ENCODE data around the gene EEF2.
"Not testable (repeated sequence)": the region's sequence is repeated elsewhere in the genome, so short reads cannot be mapped to it uniquely, and the experiment has no call there.

The EEF2 gene

GRCh38 chr19:4019578-4019977 lies 34.3 kb upstream of the EEF2 start:
- Mint-ChIP-seq H3K27ac (no peak overlapping the region), H3K4me1 (ENCODE audit: low read depth) (no peaks in the 10 kb centered on the region), H3K36me3 (ENCODE audit: low read depth) (peaks cover 10% of the 10 kb centered on the region), H3K27me3 (ENCODE audit: low read depth) (no peaks in the 10 kb centered on the region), H3K4me3 (no peak overlapping the region), H3K9me3 (no peaks in the 10 kb centered on the region)
- no peak for DNase-seq (ENCODE audit: low spot score)

DNA sequence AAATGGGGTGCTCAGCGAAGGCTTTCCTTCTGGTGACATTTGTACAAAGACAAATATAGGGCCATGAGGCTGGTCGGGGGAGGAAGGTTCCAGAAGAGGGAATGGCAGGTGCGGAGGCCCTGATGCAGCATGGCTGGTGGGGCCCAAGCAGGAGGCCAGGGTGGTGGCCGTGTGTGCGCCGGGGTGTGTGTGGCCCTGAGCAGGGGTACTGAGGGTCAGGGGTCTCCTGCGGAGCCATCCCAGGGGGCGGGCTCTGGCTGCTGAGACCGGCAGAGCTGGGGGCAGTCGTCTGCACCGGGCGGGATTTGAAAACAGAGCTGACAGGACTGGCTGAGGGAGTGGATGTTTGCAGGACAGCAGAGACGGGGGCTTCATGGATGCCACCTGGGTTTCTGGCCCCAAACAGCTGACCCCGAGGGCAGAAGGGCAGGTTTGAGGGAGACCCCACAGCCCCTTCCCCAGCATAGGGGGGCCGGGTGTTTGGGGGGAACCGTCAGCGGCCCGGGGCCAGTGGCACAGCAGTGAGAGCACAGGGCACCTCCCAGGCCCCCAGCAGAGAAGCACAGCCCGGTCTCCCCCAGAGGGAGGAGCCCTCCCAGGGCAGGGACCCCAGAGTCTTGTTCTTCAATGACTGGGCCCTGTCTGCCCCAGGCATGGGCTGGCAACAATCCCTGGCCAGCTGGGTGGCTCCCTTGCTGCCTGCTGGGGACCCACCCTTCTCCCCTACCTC lies 33.7 kb upstream of the EEF2 start:
- Mint-ChIP-seq H3K36me3 (ENCODE audit: low read depth) (peaks cover 10% of the 10 kb centered on the region), H3K9me3 (no peaks in the 10 kb centered on the region), H3K27me3 (ENCODE audit: low read depth) (no peaks in the 10 kb centered on the region), H3K27ac (no peak overlapping the region), H3K4me1 (ENCODE audit: low read depth) (no peaks in the 10 kb centered on the region), H3K4me3 (no peak overlapping the region)
- DNase-seq (ENCODE audit: low spot score): no peak

DNA sequence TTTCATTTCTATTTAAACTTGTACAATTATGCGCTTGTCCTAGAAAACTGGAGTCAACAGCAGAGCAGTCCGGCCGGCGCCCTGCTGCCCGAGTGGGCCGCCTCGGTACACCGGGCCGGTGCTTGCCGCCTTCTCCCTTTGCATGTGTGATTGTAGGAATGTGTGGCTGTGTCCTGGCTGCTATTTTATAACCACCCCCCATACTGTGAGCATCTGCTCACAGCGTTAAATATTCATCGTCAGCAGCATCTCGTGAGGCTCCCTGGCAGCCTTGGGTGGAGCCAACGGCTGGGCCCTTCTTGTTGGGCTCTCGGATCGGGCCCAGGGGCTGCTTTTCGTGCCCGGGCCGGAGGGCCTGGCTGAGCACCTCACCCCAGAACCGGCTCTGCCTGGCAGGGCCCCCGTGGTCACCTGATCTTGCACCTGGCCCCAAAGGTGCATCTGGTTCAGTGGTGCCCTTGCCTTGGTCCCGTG lies 32.9 kb upstream of the EEF2 start:
- Mint-ChIP-seq H3K9me3 (no peaks in the 10 kb centered on the region), H3K27me3 (ENCODE audit: low read depth) (no peaks in the 10 kb centered on the region), H3K27ac (no peak overlapping the region), H3K36me3 (ENCODE audit: low read depth) (peaks cover 11% of the 10 kb centered on the region), H3K4me3 (no peak overlapping the region), H3K4me1 (ENCODE audit: low read depth) (no peaks in the 10 kb centered on the region)
- DNase-seq (ENCODE audit: low spot score): no peak

DNA sequence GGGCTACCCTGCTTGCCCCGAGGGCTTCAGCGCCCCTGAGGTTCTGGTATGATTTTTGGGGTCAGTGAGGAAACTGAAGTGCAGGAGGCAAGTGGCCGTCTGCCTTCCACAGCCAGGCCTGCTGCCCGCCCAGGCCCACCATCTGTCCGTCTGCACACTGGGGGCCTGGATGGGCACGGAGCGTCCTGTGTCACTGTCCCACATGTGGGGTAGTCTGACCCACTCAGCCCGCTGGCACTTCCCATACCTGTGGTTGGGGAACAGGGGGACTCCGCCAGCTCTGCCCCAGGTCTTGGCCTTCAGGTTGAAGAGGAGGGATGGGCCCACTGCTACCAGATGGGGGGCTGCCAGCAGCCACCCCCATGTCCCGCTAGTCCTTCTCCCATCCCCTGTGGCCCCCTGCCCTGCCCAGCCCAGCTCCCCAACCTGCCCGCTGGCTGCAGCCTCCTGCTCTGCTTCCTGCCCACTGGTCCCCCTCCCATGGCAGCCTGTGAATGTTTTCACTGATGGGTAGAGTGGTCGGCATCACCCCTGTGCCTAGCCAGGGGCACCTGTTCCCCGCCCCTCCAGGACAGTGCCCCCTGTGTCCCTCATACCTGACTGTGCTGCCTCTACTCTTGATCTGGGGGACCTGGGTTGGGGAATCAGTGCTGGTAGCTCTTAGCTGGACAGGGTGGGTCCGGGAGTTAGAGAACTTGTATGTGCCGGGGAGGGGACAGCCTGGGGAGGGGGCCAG lies 31.8 kb upstream of the EEF2 start:
- peaks cover 16% of the 10 kb centered on the region for H3K36me3 Mint-ChIP-seq (ENCODE audit: low read depth)

GRCh38 chr19:4016486-4016885 lies 31.2 kb upstream of the EEF2 start:
- H3K27ac Mint-ChIP-seq: no peak overlapping the region
- H3K27me3 Mint-ChIP-seq (ENCODE audit: low read depth): no peaks in the 10 kb centered on the region
- no peak for DNase-seq (ENCODE audit: low spot score)
- no peak overlapping the region for H3K4me3 Mint-ChIP-seq
- H3K4me1 Mint-ChIP-seq (ENCODE audit: low read depth): no peaks in the 10 kb centered on the region
- peaks cover 13% of the 10 kb centered on the region for H3K36me3 Mint-ChIP-seq (ENCODE audit: low read depth)
- no peaks in the 10 kb centered on the region for H3K9me3 Mint-ChIP-seq

More for the DNA sequence above, 31.8 kb upstream of the EEF2 start:
- H3K27ac Mint-ChIP-seq: peak overlapping the region; percentile 15
- H3K4me1 Mint-ChIP-seq (ENCODE audit: low read depth): no peaks in the 10 kb centered on the region
- no peaks in the 10 kb centered on the region for H3K27me3 Mint-ChIP-seq (ENCODE audit: low read depth)
- no peaks in the 10 kb centered on the region for H3K9me3 Mint-ChIP-seq
- DNase-seq (ENCODE audit: low spot score): no peak
- no peak overlapping the region for H3K4me3 Mint-ChIP-seq

- no peak overlapping the region for H3K4me3 Mint-ChIP-seq
- H3K4me1 Mint-ChIP-seq (ENCODE audit: low read depth): no peaks in the 10 kb centered on the region
- no peaks in the 10 kb centered on the region for H3K27me3 Mint-ChIP-seq (ENCODE audit: low read depth)
- DNase-seq (ENCODE audit: low spot score): no peak
- no peak overlapping the region for H3K27ac Mint-ChIP-seq
- H3K36me3 Mint-ChIP-seq (ENCODE audit: low read depth): peaks cover 10% of the 10 kb centered on the region
- no peaks in the 10 kb centered on the region for H3K9me3 Mint-ChIP-seq
These were observed 30.6 kb upstream of the EEF2 start for GRCh38 chr19:4015705-4016402.

DNA sequence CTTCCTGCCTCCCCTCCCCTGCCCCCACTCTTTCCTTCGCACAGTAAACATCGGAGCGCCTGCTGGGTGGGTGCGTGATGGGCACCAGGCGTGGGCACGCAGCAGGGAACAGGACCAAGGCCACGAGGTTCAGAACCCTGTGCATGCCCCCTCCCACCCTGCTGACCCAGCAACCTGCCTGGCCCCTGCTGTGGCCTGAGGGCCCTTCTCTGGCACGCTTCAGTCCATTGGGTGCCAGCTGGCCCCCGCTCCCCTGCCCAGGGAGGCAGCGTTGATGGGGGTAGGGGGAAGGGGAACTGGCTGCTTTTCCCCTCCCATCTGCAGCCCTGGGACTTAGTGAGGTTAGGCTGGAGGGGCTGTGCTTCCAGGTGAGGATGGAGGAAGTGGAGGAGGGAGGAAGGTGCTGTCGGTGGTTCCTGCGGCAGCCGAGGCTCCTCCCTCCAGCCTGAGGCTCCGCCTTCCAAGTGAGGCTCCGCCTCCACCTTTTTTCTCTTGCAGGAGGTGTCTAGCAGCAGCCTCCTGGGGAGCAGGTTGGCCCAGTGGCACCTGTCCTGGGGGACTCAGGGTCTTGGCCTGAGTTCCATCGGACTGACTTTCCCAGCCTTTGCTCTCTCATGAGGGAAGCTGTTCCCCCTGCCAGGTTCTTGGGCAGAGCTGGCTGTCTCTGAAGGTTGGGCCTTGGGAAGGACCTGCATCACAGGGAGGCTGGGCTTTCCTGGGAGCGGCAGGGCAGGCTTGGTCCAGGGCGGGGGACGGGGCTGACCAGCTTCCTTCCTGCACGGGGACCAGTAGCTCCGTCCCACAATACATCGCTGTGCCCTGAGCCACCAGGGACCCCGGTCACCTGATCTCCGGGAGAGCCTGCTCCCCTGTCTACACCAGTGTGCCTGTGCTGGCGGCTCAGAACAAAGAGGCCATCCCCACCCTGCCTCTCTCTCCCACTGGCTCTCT lies 29.6 kb upstream of the EEF2 start:
- Mint-ChIP-seq H3K4me3 (no peak overlapping the region), H3K9me3 (no peaks in the 10 kb centered on the region), H3K4me1 (ENCODE audit: low read depth) (no peaks in the 10 kb centered on the region), H3K36me3 (ENCODE audit: low read depth) (peaks cover 10% of the 10 kb centered on the region), H3K27me3 (ENCODE audit: low read depth) (no peaks in the 10 kb centered on the region), H3K27ac (no peak overlapping the region)
- peak; percentile 10 for DNase-seq (ENCODE audit: low spot score)

DNA sequence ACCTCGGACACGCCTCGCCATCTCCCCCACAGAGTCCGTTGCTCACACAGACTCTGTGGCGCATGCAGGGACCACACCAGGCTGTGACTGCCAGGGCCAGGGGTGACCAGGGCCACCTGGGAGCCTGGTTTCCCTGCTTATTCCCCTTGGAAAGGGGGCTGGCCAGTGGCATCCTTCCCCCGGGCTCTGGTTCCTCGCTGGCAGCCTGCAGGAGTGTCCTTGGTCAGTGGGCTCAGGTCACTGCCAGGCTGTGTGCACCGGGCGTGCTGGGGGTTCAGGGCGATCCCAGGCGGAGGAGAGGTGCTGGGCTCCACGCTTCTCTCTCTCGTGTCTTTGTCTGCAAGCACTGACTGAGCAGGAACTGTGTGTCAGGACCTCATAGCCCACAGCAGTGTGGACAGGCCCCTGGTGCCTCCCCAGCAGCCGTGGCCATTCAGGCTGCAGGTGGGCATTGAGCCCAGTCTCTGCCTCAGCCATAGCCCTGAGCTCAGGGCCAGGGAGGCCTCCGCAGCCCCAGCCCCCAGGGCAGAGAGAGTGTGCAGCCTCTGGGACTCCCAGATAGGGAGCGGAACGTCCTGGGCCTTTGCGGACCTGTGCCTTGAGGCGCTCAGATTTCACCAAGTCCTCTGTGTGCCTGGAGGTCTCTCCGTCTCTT lies 28.8 kb upstream of the EEF2 start:
- H3K27ac Mint-ChIP-seq: no peak overlapping the region
- H3K27me3 Mint-ChIP-seq (ENCODE audit: low read depth): no peaks in the 10 kb centered on the region
- H3K4me3 Mint-ChIP-seq: no peak overlapping the region
- H3K4me1 Mint-ChIP-seq (ENCODE audit: low read depth): peaks cover 7% of the 10 kb centered on the region
- DNase-seq (ENCODE audit: low spot score): no peak
- no peaks in the 10 kb centered on the region for H3K9me3 Mint-ChIP-seq
- H3K36me3 Mint-ChIP-seq (ENCODE audit: low read depth): peaks cover 10% of the 10 kb centered on the region

- no peaks in the 10 kb centered on the region for H3K27me3 Mint-ChIP-seq (ENCODE audit: low read depth)
- H3K4me3 Mint-ChIP-seq: no peak overlapping the region
- peaks cover 13% of the 10 kb centered on the region for H3K4me1 Mint-ChIP-seq (ENCODE audit: low read depth)
- H3K27ac Mint-ChIP-seq: no peak overlapping the region
- DNase-seq (ENCODE audit: low spot score): no peak
- peaks cover 8% of the 10 kb centered on the region for H3K36me3 Mint-ChIP-seq (ENCODE audit: low read depth)
- no peaks in the 10 kb centered on the region for H3K9me3 Mint-ChIP-seq
These were observed 27.8 kb upstream of the EEF2 start for GRCh38 chr19:4012975-4013634.

DNA sequence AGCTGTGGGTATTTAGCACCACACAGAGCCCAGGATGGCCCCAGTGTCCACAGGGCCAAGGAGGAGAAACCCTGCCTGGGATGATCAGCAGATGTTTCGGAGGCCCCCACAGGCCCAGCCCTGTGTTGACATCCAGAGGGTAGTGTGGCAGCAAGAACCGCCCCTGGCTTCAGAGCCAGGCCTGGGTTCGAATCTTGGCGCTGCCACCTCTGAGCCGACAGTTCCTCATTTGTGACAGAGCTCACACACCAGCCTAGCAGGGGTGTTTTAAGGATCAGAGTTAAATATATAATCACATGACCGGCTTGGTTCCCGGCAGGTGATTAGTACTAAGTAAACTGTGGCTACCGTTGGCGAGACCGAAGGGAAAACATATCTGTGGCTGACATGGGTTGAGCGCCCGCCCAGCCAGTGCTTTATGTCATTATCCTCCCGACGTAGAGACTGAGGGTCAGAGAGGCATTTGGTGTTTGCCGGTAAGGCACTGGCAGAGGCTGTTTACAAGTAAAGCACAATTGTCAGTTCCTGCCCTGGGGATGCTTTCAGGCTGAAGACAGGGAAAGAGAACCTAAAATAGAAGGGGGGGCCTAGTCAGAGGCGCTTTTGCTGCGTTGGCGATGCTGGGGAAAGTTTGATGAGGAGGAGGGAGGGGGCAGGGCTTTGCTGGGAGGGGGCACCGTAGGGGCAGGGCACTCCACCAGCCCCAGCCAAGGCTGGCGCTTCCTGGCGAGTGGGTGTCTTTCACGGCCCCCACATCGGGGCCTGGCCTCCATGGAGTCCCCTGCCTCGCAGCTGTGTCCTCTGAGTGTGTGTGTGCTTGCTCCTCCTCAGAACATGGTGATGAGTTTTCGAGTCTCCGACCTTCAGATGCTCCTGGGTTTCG lies 27.1 kb upstream of the EEF2 start:
- peaks cover 8% of the 10 kb centered on the region for H3K36me3 Mint-ChIP-seq (ENCODE audit: low read depth)
- no peaks in the 10 kb centered on the region for H3K27me3 Mint-ChIP-seq (ENCODE audit: low read depth)
- H3K27ac Mint-ChIP-seq: no peak overlapping the region
- no peak overlapping the region for H3K4me3 Mint-ChIP-seq
- H3K9me3 Mint-ChIP-seq: no peaks in the 10 kb centered on the region
- no peak for DNase-seq (ENCODE audit: low spot score)
- H3K4me1 Mint-ChIP-seq (ENCODE audit: low read depth): peaks cover 13% of the 10 kb centered on the region

GRCh38 chr19:4011430-4011829 lies 26.2 kb upstream of the EEF2 start:
- H3K27ac Mint-ChIP-seq; DNase-seq (ENCODE audit: low spot score); H3K27me3 Mint-ChIP-seq (ENCODE audit: low read depth); H3K36me3 Mint-ChIP-seq (ENCODE audit: low read depth); H3K4me3 Mint-ChIP-seq; H3K9me3 Mint-ChIP-seq: not testable (repeated sequence)
- H3K4me1 Mint-ChIP-seq (ENCODE audit: low read depth): peaks cover 13% of the 10 kb centered on the region

DNA sequence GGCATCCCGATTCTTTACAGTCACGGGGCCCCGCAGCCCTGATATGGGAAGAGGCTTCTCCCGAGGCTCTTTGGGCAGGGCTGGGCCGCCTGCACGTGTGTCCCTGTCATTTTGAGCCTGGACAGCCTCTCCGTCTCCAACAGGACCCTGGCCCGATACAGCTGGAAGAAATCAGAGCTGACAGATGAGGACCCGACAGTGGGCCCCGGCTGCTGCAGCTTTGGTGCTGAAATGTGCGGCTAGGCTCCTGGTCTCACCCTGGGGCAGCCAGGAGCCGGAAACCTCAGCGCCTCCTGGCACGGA lies 25.5 kb upstream of the EEF2 start:
- no peak for DNase-seq (ENCODE audit: low spot score)
- Mint-ChIP-seq H3K27me3 (ENCODE audit: low read depth) (no peaks in the 10 kb centered on the region), H3K27ac (no peak overlapping the region), H3K4me3 (no peak overlapping the region), H3K9me3 (no peaks in the 10 kb centered on the region), H3K4me1 (ENCODE audit: low read depth) (peaks cover 13% of the 10 kb centered on the region), H3K36me3 (ENCODE audit: low read depth) (peaks cover 8% of the 10 kb centered on the region)
